Gastroesophageal sphincter (tissue), 4 donors: ENCODE results near the gene PAGE2. TPM values are rescaled to one million over a fixed set of nuclear protein-coding genes. Genes with fewer than 3 reads are reported as not detected.

ENCODE experiments used
- ATAC-seq: fragments of 150-250 bp; one replicate; pipeline ENCODE4 v1.9.1; 2016; ENCODE audit warnings: mild to moderate bottlenecking, moderate library complexity
- H3K27ac ChIP-seq, 4 donors: fragments of 200-600 bp; sonication (generic) in 3 of 4; 1 replicate in 3 of 4; 2 replicates in 1 of 4; pipeline ENCODE4 v1.5.1; 2016 to 2019
- H3K27me3 ChIP-seq: fragments of 200-600 bp; sonication (generic); one replicate; pipeline ENCODE4 v1.5.1; 2019
- H3K36me3 ChIP-seq, 2 donors: fragments of 200-600 bp; sonication (generic); one replicate each; pipeline ENCODE4 v1.5.1; 2019; ENCODE audit warnings: control low read depth in 1 of 2
- H3K4me1 ChIP-seq, 3 donors: fragments of 200-600 bp; sonication (generic); 1 replicate in 2 of 3; 2 replicates in 1 of 3; pipeline ENCODE4 v1.5.1; 2016 to 2019; ENCODE audit warnings: control low read depth in 2 of 3
- H3K4me3 ChIP-seq, 2 donors: fragments of 200-600 bp; sonication (generic); one replicate each; pipeline ENCODE4 v1.5.1; 2019; ENCODE audit warnings: mild to moderate bottlenecking in 1 of 2, moderate library complexity in 1 of 2
- H3K9me3 ChIP-seq, 3 donors: fragments of 200-600 bp; sonication (generic); one replicate each; pipeline ENCODE4 v1.5.1; 2017 to 2019; ENCODE audit warnings: control low read depth in 2 of 3
- CTCF ChIP-seq, 4 experiments: fragments of 200-600 bp in 2 of 4; fragments of 450-650 bp in 2 of 4; sonication (generic) in 1 of 4; IDR thresholded peaks; one replicate each; pipeline ENCODE4 v1.5.1; 2017 to 2019; ENCODE audit warnings: antibody characterized with exemption in 4 of 4, mild to moderate bottlenecking in 2 of 4, moderate library complexity in 2 of 4
- EP300 ChIP-seq: sonication (generic); formaldehyde crosslinking; IDR thresholded peaks from one replicate; pipeline ENCODE4 v1.6.1; 2017; ENCODE audit warnings: antibody characterized with exemption, mild to moderate bottlenecking
- POLR2A ChIP-seq, 2 donors: fragments of 450-650 bp; IDR thresholded peaks; one replicate each; pipeline ENCODE4 v1.6.1; 2017; ENCODE audit warnings: antibody characterized with exemption in 2 of 2, mild to moderate bottlenecking in 2 of 2, moderate library complexity in 1 of 2
- POLR2AphosphoS5 ChIP-seq: sonication (generic); formaldehyde crosslinking; IDR thresholded peaks from one replicate; pipeline ENCODE4 v1.6.1; 2017; ENCODE audit warnings: antibody characterized with exemption
- WGBS, 2 donors: methylation state at CpG; one replicate each; pipeline ENCODE4 v1.1.5; 2018; ENCODE audit warnings: low coverage in 1 of 2; 5-methylcytosine and 5-hydroxymethylcytosine counted together
- total RNA-seq, 4 donors: library from RNA; depleted of rRNA; stranded (reverse); fragments of >200 nt; gene quantifications; one replicate each; pipeline ENCODE4 v1.1.0, GENCODE V29; 2016

Gene PAGE2
- total RNA-seq, 4 donors from 2014 or later, result not detected

GRCh38 chrX:55118574-55118973 lies 29.8 kb downstream of the PAGE2 start:
- no peak for TF ChIP-seq EP300
- no peak for TF ChIP-seq POLR2A (IDR thresholded peaks at IDR 0.05)
- no peak for TF ChIP-seq POLR2AphosphoS5
- no peak for TF ChIP-seq CTCF (IDR thresholded peaks at IDR 0.05)
- no peaks in the 10 kb centered on the region for H3K9me3 ChIP-seq
- no peaks in the 10 kb centered on the region for H3K36me3 ChIP-seq
- H3K27ac ChIP-seq, result no peak overlapping the region
- WGBS, 2 donors, result 95 to 100% methylated on average over 2 to 3 of the region's 3 CpGs
- H3K4me3 ChIP-seq, result no peak overlapping the region
- ATAC-seq, result no peak
- H3K4me1 ChIP-seq, result no peaks in the 10 kb centered on the region
- H3K27me3 ChIP-seq, result no peaks in the 10 kb centered on the region

GRCh38 chrX:55119271-55119670 lies 30.5 kb downstream of the PAGE2 start:
- Histone ChIP-seq H3K27me3 (no peaks in the 10 kb centered on the region), H3K4me1 (no peaks in the 10 kb centered on the region), H3K9me3 (no peaks in the 10 kb centered on the region), H3K36me3 (no peaks in the 10 kb centered on the region), H3K4me3 (no peak overlapping the region), H3K27ac (no peak overlapping the region)
- ATAC-seq, result no peak
- TF ChIP-seq CTCF (IDR thresholded peaks at IDR 0.05), result no peak
- no peak for TF ChIP-seq POLR2AphosphoS5
- no peak for TF ChIP-seq POLR2A (IDR thresholded peaks at IDR 0.05)
- TF ChIP-seq EP300, result no peak

- no peak for ATAC-seq
- no peak overlapping the region for H3K4me3 ChIP-seq
- no CpG with 5 or more reads among the region's 1 CpG for WGBS, 2 donors
- no peaks in the 10 kb centered on the region for H3K9me3 ChIP-seq
- H3K4me1 ChIP-seq, result no peaks in the 10 kb centered on the region
- no peaks in the 10 kb centered on the region for H3K27me3 ChIP-seq
- H3K36me3 ChIP-seq, result no peaks in the 10 kb centered on the region
- H3K27ac ChIP-seq, result no peak overlapping the region
- no peak for TF ChIP-seq EP300
- TF ChIP-seq POLR2AphosphoS5, result no peak
- TF ChIP-seq POLR2A (IDR thresholded peaks at IDR 0.05), result no peak
- TF ChIP-seq CTCF (IDR thresholded peaks at IDR 0.05), result no peak
Observed at GRCh38 chrX:55119712-55120111, 30.9 kb downstream of the PAGE2 start.

GRCh38 chrX:55120761-55121358 lies 32.0 kb downstream of the PAGE2 start:
- Histone ChIP-seq H3K27me3 (no peaks in the 10 kb centered on the region), H3K9me3 (no peaks in the 10 kb centered on the region), H3K4me1 (no peaks in the 10 kb centered on the region), H3K36me3 (no peaks in the 10 kb centered on the region), H3K27ac (no peak overlapping the region), H3K4me3 (no peak overlapping the region)
- 51 to 80% methylated on average over 1 to 2 of the region's 2 CpGs for WGBS, 2 donors
- no peak for TF ChIP-seq CTCF (IDR thresholded peaks at IDR 0.05)
- no peak for TF ChIP-seq POLR2AphosphoS5
- no peak for TF ChIP-seq POLR2A (IDR thresholded peaks at IDR 0.05)
- TF ChIP-seq EP300, result no peak
- ATAC-seq, result no peak

GRCh38 chrX:55123900-55124299 lies 35.1 kb downstream of the PAGE2 start:
- WGBS, 2 donors, result 79 to 94% methylated on average over 4 to 7 of the region's 7 CpGs
- no peaks in the 10 kb centered on the region for H3K9me3 ChIP-seq
- no peak overlapping the region for H3K4me3 ChIP-seq
- TF ChIP-seq POLR2A (IDR thresholded peaks at IDR 0.05) (no peak), EP300 (no peak), POLR2AphosphoS5 (no peak), CTCF (IDR thresholded peaks at IDR 0.05) (no peak)
- H3K36me3 ChIP-seq, result no peaks in the 10 kb centered on the region
- H3K27me3 ChIP-seq, result no peaks in the 10 kb centered on the region
- H3K27ac ChIP-seq, result no peak overlapping the region
- no peaks in the 10 kb centered on the region for H3K4me1 ChIP-seq
- ATAC-seq, result no peak
